Activated CD8-positive, alpha-beta memory T cell treated with anti-CD3 and anti-CD28 coated beads, Interleukin-2, amount 50 U/mL, for 1 hour (primary cell): Measurements from ENCODE around the gene RTL1.

Source experiments
- DNase-seq: peaks from one replicate; pipeline ENCODE4 v3.0.0-alpha.2; 2020; ENCODE audit errors: extremely low read depth

The RTL1 gene

GRCh38 chr14:100882026-100882967 lies 21.2 kb downstream of the RTL1 start:
- no peak for DNase-seq

GRCh38 chr14:100881211-100882025 lies 22.1 kb downstream of the RTL1 start:
- no peak for DNase-seq

GRCh38 chr14:100880271-100881101 lies 23.0 kb downstream of the RTL1 start:
- DNase-seq: no peak

GRCh38 chr14:100879782-100880181 lies 23.7 kb downstream of the RTL1 start:
- no peak for DNase-seq

- no peak for DNase-seq
Measured at GRCh38 chr14:100879194-100879593, 24.3 kb downstream of the RTL1 start.

GRCh38 chr14:100878271-100879146 lies 25.0 kb downstream of the RTL1 start:
- no peak for DNase-seq

GRCh38 chr14:100875861-100876590 lies 27.5 kb downstream of the RTL1 start:
- DNase-seq: no peak

- DNase-seq: no peak
Measured at GRCh38 chr14:100875126-100875525, 28.4 kb downstream of the RTL1 start.

GRCh38 chr14:100874411-100875091 lies 29.0 kb downstream of the RTL1 start:
- DNase-seq: no peak

- no peak for DNase-seq
Measured at GRCh38 chr14:100874051-100874410, 29.5 kb downstream of the RTL1 start.

GRCh38 chr14:100873096-100873482 lies 30.4 kb downstream of the RTL1 start:
- no peak for DNase-seq

- DNase-seq: no peak
Measured at GRCh38 chr14:100872259-100873095, 31.0 kb downstream of the RTL1 start.

GRCh38 chr14:100871234-100872186 lies 32.0 kb downstream of the RTL1 start:
- DNase-seq: no peak

- no peak for DNase-seq
Measured at GRCh38 chr14:100868621-100869370, 34.7 kb downstream of the RTL1 start.

GRCh38 chr14:100867631-100868315 lies 35.7 kb downstream of the RTL1 start:
- DNase-seq: no peak
